GM12874 (cell line): ENCODE results near the gene MAP2K1.

Experiments used
- TF ChIP-seq, protein P1 (sequence below): IDR thresholded peaks from 2 replicates; pipeline ENCODE4 v1.5.1; 2011; ENCODE audit warnings: low read depth, mild to moderate bottlenecking, control low read depth, low read length, moderate library complexity; ENCODE audit not compliant: insufficient read depth

Gene MAP2K1

DNA sequence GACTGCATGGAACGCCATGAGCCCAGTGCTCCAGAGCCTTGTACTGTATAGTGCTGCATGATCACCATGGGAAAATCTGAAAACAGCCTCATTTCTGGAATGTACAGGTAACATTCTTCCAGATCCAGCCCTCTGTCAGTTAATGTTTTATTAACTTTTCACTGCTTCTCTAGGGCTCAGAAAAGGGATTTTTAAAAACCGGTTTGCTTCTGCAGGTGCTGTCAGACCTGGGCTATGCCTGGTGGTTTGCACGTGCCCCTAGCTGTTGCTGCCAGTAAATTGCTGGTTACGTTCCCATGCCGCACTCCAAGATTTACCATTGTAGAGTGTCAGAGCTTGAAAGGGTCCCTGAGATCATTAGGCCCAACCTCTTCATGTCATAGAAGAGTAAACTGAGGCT, 101.8 kb downstream of the MAP2K1 start:
- TF ChIP-seq, protein P1, sequence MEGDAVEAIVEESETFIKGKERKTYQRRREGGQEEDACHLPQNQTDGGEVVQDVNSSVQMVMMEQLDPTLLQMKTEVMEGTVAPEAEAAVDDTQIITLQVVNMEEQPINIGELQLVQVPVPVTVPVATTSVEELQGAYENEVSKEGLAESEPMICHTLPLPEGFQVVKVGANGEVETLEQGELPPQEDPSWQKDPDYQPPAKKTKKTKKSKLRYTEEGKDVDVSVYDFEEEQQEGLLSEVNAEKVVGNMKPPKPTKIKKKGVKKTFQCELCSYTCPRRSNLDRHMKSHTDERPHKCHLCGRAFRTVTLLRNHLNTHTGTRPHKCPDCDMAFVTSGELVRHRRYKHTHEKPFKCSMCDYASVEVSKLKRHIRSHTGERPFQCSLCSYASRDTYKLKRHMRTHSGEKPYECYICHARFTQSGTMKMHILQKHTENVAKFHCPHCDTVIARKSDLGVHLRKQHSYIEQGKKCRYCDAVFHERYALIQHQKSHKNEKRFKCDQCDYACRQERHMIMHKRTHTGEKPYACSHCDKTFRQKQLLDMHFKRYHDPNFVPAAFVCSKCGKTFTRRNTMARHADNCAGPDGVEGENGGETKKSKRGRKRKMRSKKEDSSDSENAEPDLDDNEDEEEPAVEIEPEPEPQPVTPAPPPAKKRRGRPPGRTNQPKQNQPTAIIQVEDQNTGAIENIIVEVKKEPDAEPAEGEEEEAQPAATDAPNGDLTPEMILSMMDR: no peak

DNA sequence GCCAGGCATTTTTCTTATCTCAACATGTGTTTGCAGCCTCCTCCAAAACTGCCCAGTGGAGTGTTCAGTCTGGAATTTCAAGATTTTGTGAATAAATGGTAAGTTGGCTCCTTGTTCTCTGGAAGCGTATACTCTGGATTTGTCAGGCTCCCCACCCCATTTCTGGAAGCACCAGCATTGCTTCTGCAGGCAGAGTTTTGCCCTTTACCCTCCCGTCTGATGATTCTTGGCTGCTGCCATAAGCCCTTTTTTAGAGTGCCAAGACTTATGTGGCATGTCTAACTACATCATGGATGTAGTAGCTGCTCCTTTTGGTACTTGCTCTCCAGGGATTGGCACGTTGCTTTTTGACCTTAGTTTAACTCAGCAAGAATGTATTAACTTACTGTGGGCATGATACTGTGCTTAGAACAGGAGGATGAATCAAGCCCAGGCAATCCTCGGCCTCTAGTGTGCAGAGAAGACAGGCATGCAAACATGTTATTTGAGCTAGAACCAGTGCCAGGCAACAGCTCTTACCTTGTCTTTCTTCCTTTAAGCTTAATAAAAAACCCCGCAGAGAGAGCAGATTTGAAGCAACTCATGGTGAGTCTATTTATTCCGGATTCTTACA, 102.6 kb downstream of the MAP2K1 start:
- TF ChIP-seq, protein P1: no peak

DNA sequence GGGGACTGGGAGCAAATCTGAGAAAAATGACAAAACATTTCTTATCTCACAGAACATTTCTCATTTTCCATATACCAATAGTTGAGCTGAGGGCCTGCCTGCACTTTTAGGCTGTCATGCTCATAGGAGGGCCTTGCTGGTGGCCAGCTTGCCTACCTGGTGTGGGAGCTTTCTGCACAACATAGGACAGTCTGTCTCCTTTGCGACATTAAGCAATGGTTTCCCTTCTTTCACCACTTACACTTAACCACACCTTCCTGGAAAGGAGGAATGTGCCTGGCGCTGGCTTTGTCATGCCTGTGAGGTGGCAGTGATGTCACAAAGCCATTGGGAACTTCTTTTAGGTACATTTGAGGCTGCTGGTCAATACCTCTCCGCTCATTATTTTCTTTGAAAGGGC, 105.1 kb downstream of the MAP2K1 start:
- TF ChIP-seq, protein P1: no peak

DNA sequence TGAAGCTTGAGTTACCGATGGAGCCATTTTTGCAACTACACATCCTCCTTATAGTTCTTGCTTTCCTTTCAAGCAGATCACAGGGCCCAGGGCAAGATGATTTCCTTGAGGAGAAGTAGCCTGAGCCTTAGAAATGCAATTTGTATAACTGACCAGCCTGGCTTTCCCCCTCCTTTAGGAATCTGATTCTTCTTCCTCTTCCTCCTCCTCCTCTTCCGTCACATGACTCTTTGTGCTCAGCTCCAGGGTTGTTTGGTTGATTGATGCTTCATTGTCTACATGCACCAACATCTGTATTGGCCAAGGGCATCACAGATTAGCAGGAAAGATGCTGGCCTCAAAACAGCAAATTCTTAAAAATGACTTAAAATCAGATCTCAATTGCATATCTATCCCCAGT, 107.5 kb downstream of the MAP2K1 start:
- TF ChIP-seq, protein P1: no peak

DNA sequence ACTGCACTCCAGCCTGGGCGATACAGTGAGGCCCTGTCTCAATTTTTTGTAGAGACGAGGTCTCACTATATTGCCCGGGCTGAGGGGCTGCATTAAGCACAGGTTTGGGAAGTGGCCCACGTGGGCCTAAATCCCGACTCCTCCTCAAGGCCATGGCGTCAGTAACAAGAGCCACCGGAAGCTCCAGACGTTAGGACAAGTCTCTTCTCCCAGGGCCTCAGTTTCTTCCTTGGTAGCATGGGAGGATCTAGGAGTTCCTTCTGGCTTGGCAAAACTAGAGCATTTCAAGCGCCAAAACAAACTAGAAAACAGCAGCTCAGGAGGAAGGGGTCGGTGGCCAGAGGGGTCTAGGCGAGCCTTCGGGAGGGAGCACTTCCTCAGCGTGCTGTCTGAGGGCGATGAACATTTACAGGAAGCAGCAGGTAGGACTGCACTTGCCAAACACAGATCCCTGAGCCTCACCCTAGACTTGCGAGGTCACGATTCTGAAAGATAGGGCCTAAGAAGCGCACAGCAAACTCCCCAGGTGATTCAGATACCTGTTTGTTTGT, 110.3 kb downstream of the MAP2K1 start:
- TF ChIP-seq, protein P1: no peak

DNA sequence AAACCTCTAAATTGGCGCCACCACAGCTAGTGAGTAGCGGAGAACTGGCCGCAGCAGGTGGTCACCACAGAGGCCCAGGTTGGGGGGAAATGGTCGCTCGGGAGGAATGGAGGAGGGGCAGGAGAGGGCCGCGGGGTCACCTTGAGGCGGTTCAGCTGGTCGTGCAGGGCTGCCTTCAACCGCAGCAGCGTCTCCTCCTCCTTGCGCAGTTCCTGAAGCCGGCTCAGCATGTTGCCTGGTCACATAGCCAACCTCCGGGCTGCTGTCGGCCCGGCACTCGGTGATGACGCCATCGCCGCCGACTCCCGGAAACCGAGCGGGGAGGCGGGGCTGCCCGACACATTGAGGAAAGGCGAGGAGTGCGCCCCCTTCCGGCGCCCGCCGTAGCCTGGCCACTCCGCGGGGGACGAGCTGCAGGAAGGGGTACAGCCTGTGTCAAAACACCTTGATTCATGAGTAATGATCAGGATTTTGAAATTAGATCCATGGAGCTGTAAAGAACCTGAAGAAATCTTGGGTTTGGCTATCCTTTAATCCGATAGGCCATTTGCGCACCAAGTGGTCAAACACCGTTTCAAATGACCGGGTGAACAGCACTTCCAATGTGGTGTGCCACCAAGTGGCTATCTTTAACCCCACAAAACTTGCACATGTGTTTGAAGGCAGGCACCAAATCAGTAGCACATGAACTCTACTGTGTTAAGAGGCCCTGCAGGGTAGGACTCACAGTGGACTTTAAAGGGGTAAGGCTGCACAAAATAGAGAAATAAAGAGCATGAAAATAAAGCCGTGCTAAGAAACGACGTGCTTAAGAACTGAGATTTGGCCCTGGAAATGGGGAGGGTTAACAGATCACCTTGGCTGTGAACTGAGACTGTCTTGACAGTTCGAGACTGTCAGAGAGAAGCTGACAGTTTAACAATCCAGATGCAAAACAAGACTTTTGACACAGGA, 111.1 kb downstream of the MAP2K1 start, which contains the start of gene SNAPC5:
Gene SNAPC5 (minus strand): TSS at position 261 of the 954 bp plus-strand sequence. CDS start 31 bp downstream, at position 230.
- TF ChIP-seq, protein P1: peak; percentile 93
